SKM-1 treated with dmso at 0.1 percent for 144 hours (cell line): ENCODE results near the gene BEND7.
"Not testable (repeated sequence)": the region's sequence is repeated elsewhere in the genome, so short reads cannot be mapped to it uniquely, and the experiment has no call there.

Source experiments
- DNase-seq: peaks from one replicate; lab custom pipeline; 2025; ENCODE audit not compliant: unreplicated experiment; lab: John Stamatoyannopoulos, UW

The BEND7 gene

GRCh38 chr10:13528875-13529713, at the start of gene BEND7:
TSS of gene BEND7 (minus strand) at chr10:13529014. CDS start at chr10:13528533, 481 bp downstream.
- no peak for DNase-seq

GRCh38 chr10:13573960-13574359, 45.1 kb upstream of the BEND7 start:
- DNase-seq: no peak

- no peak for DNase-seq
Measured at GRCh38 chr10:13571541-13571940, 42.7 kb upstream of the BEND7 start.

GRCh38 chr10:13567030-13567429, 38.2 kb upstream of the BEND7 start:
- DNase-seq: peak; percentile 85

GRCh38 chr10:13564576-13564975, 35.8 kb upstream of the BEND7 start:
- no peak for DNase-seq

- no peak for DNase-seq
Measured at GRCh38 chr10:13563481-13564445, 34.9 kb upstream of the BEND7 start.

- DNase-seq: no peak
Measured at GRCh38 chr10:13560597-13560996, 31.8 kb upstream of the BEND7 start.

GRCh38 chr10:13559124-13559700, 30.4 kb upstream of the BEND7 start:
- no peak for DNase-seq

- no peak for DNase-seq
Measured at GRCh38 chr10:13555884-13556510, 27.2 kb upstream of the BEND7 start.

- DNase-seq: no peak
Measured at GRCh38 chr10:13550802-13551201, 22.0 kb upstream of the BEND7 start.

GRCh38 chr10:13542533-13542932, 13.7 kb upstream of the BEND7 start:
- DNase-seq: no peak

- not testable (repeated sequence) for DNase-seq
Measured at GRCh38 chr10:13537985-13538384, 9.2 kb upstream of the BEND7 start.

- no peak for DNase-seq
Measured at GRCh38 chr10:13536674-13537366, 8.0 kb upstream of the BEND7 start.

- no peak for DNase-seq
Measured at GRCh38 chr10:13535346-13535745, 6.5 kb upstream of the BEND7 start.

- DNase-seq: no peak
Measured at GRCh38 chr10:13529714-13529973, 830 bp upstream of the BEND7 start.

- DNase-seq: no peak
Measured at GRCh38 chr10:13528123-13528874, 515 bp downstream of the BEND7 start.

- no peak for DNase-seq
Measured at GRCh38 chr10:13527864-13528122, 1.0 kb downstream of the BEND7 start.

GRCh38 chr10:13526948-13527863, 1.6 kb downstream of the BEND7 start:
- no peak for DNase-seq

- no peak for DNase-seq
Measured at GRCh38 chr10:13525663-13526062, 3.2 kb downstream of the BEND7 start.
